Bronchial epithelial cell (primary cell): ENCODE results near the gene DTWD2. TPM values are rescaled to one million over a fixed set of nuclear protein-coding genes. Genes with fewer than 3 reads are reported as not detected.
"Not testable (repeated sequence)": the region's sequence is repeated elsewhere in the genome, so short reads cannot be mapped to it uniquely, and the experiment has no call there.

Source experiments
- DNase-seq: peaks from one replicate; pipeline ENCODE4 v3.0.0-alpha.2; 2010; ENCODE audit warnings: low read depth
- FAIRE-seq: peaks from 2 replicates; lab custom pipeline; 2011; peaks lifted over from hg19 to GRCh38; lab: Jason Lieb, UNC
- H3K27me3 ChIP-seq: 2 replicates; pipeline ENCODE4 v1.5.1; 2011; ENCODE audit warnings: low read length; ENCODE audit not compliant: control insufficient read depth, insufficient read depth
- H3K36me3 ChIP-seq: 2 replicates; pipeline ENCODE4 v1.5.1; 2011; ENCODE audit warnings: low read length; ENCODE audit not compliant: control insufficient read depth, insufficient read depth
- H3K4me3 ChIP-seq: 2 replicates; pipeline ENCODE4 v1.5.1; 2011; ENCODE audit warnings: mild to moderate bottlenecking, low read depth, low read length, control low read depth
- CTCF ChIP-seq: IDR thresholded peaks from 2 replicates; pipeline ENCODE4 v1.5.1; 2011; ENCODE audit warnings: mild to moderate bottlenecking, moderate library complexity, low read length, control low read depth, inconsistent platforms; ENCODE audit not compliant: insufficient read depth, severe bottlenecking
- total RNA-seq: library from RNA; depleted of rRNA; stranded (reverse); fragments of >200 nt; gene quantifications from 2 replicates; pipeline ENCODE4 v1.2.1, GENCODE V29; 2014

The DTWD2 gene
- total RNA-seq, 1 donor from 2014 or later: 4.2 TPM

GRCh38 chr5:118967059-118967508 lies 21.3 kb downstream of the DTWD2 start:
- Histone ChIP-seq H3K4me3 (no peak overlapping the region), H3K27me3 (no peaks in the 10 kb centered on the region), H3K36me3 (no peaks in the 10 kb centered on the region)
- FAIRE-seq (no peak), DNase-seq (no peak)
- no peak for TF ChIP-seq CTCF

- H3K36me3 ChIP-seq: no peaks in the 10 kb centered on the region
- no peak for FAIRE-seq
- no peak overlapping the region for H3K4me3 ChIP-seq
- TF ChIP-seq CTCF: no peak
- H3K27me3 ChIP-seq: no peaks in the 10 kb centered on the region
- DNase-seq: no peak
Observed at GRCh38 chr5:118965890-118966289, 22.5 kb downstream of the DTWD2 start.

- not testable (repeated sequence) for FAIRE-seq, DNase-seq
Observed at GRCh38 chr5:118964970-118965369, 23.4 kb downstream of the DTWD2 start.

GRCh38 chr5:118964388-118964787 lies 24.0 kb downstream of the DTWD2 start:
- not testable (repeated sequence) for FAIRE-seq, H3K4me3 ChIP-seq, H3K27me3 ChIP-seq, DNase-seq, H3K36me3 ChIP-seq

More at GRCh38 chr5:118964970-118965369, 23.4 kb downstream of the DTWD2 start:
- H3K36me3 ChIP-seq, H3K27me3 ChIP-seq, H3K4me3 ChIP-seq: not testable (repeated sequence)

GRCh38 chr5:118963169-118963568 lies 25.2 kb downstream of the DTWD2 start:
- H3K27me3 ChIP-seq: no peaks in the 10 kb centered on the region
- no peak for DNase-seq
- FAIRE-seq: no peak
- TF ChIP-seq CTCF: no peak
- H3K4me3 ChIP-seq: no peak overlapping the region
- no peaks in the 10 kb centered on the region for H3K36me3 ChIP-seq

GRCh38 chr5:118960557-118960956 lies 27.8 kb downstream of the DTWD2 start:
- no peaks in the 10 kb centered on the region for H3K36me3 ChIP-seq
- no peak for FAIRE-seq
- no peak for DNase-seq
- H3K27me3 ChIP-seq: no peaks in the 10 kb centered on the region
- TF ChIP-seq CTCF: no peak
- no peak overlapping the region for H3K4me3 ChIP-seq

- H3K27me3 ChIP-seq: no peaks in the 10 kb centered on the region
- FAIRE-seq: no peak
Observed at GRCh38 chr5:118956727-118957126, 31.6 kb downstream of the DTWD2 start.

More at GRCh38 chr5:118956727-118957126, 31.6 kb downstream of the DTWD2 start:
- TF ChIP-seq CTCF: peak; percentile 12
- DNase-seq: peak; percentile 32
- H3K36me3 ChIP-seq: no peaks in the 10 kb centered on the region
- no peak overlapping the region for H3K4me3 ChIP-seq
